BLaER1 treated with 17β-estradiol and CSF1 and Interleukin-3, amounts not matched to agents 10 nM and 100 nM (cell line): ENCODE results near the gene C3orf20.

Source experiments
- H3K27ac ChIP-seq, 11 experiments: shearing (Covaris generic); formaldehyde crosslinking; 2 replicates each; pipeline ENCODE4 v1.8.1; 2022
- H3K27me3 ChIP-seq, 11 experiments: shearing (Covaris generic); formaldehyde crosslinking; 2 replicates each; pipeline ENCODE4 v1.8.1; 2022
- H3K36me3 ChIP-seq, 11 experiments: shearing (Covaris generic); formaldehyde crosslinking; 2 replicates each; pipeline ENCODE4 v1.8.1; 2022
- H3K4me1 ChIP-seq, 10 experiments: shearing (Covaris generic); formaldehyde crosslinking; 2 replicates each; pipeline ENCODE4 v1.8.1; 2022
- H3K4me2 ChIP-seq, 11 experiments: shearing (Covaris generic); formaldehyde crosslinking; 2 replicates each; pipeline ENCODE4 v1.8.1; 2022
- H3K4me3 ChIP-seq, 10 experiments: shearing (Covaris generic); formaldehyde crosslinking; 2 replicates each; pipeline ENCODE4 v1.8.1; 2022
- H3K9ac ChIP-seq, 11 experiments: shearing (Covaris generic); formaldehyde crosslinking; 2 replicates each; pipeline ENCODE4 v1.8.1; 2022
- H3K9me3 ChIP-seq, 11 experiments: shearing (Covaris generic); formaldehyde crosslinking; replicated peaks in 1 of 11; 2 replicates each; pipeline ENCODE4 v1.8.1; 2022
- H4K20me1 ChIP-seq, 11 experiments: shearing (Covaris generic); formaldehyde crosslinking; 2 replicates each; pipeline ENCODE4 v1.8.1; 2022
- Cebpa-rat ChIP-seq, 11 experiments: shearing (Covaris generic); IDR thresholded peaks; 2 replicates each; pipeline ENCODE4 v1.8.1; 2022

The C3orf20 gene

DNA sequence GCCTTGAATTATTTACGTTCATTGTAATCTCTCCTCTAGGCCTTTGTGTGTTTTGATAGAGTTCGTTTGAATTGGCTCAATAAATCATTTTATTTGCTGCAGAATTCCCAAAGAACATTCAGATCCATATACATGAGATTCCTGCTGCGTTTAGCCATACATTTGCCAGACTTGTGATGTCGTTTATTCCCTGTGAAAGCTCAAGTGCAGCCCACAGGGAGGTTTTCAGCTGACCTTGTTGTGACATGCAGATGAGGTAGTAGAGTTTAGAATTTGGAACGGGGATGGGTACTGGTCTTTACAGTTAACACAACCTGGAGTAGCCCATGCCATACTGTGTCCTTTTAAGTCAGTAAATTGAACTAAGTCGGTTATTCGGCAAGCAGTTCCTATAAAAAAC lies at the start of gene C3orf20:
TSS of gene C3orf20 (plus strand) at position 301 of the 400 bp plus-strand sequence. CDS start 7,573 bp downstream, outside the sequence.
- H3K4me3 ChIP-seq, result no peak within 1 kb of the TSS
- H3K4me1 ChIP-seq, result peaks cover 0 to 17% (median 2%) of the 10 kb centered on the region in 10 experiments; a peak in 10 of 20 replicates
- H4K20me1 ChIP-seq, result peaks cover 0 to 28% (median 0%) of the 10 kb centered on the region in 11 experiments; a peak in 9 of 22 replicates
- no peak for TF ChIP-seq Cebpa-rat (IDR thresholded peaks at IDR 0.05)
- no peak within 1 kb of the TSS for H3K4me2 ChIP-seq
- H3K27ac ChIP-seq, result no peak within 1 kb of the TSS
- no peaks in the 10 kb centered on the region for H3K27me3 ChIP-seq
- peaks cover 26 to 46% (median 41%) of the 10 kb centered on the region in 11 experiments for H3K36me3 ChIP-seq
- H3K9me3 ChIP-seq, result peaks cover 2 to 8% (median 5%) of the 10 kb centered on the region in 11 experiments
- H3K9ac ChIP-seq, result no peak within 1 kb of the TSS

GRCh38 chr3:14625443-14625842 lies 49.5 kb upstream of the C3orf20 start:
- Histone ChIP-seq H3K27me3 (no peaks in the 10 kb centered on the region), H3K4me2 (no peak overlapping the region), H3K4me1 (peaks cover 0 to 5% (median 2%) of the 10 kb centered on the region in 10 experiments; a peak in 1 of 20 replicates), H3K4me3 (no peak overlapping the region), H3K9ac (no peak overlapping the region), H3K9me3 (peaks cover 0 to 13% (median 8%) of the 10 kb centered on the region in 11 experiments; a peak in 13 of 22 replicates), H4K20me1 (no peaks in the 10 kb centered on the region), H3K36me3 (no peaks in the 10 kb centered on the region), H3K27ac (no peak overlapping the region)
- no peak for TF ChIP-seq Cebpa-rat (IDR thresholded peaks at IDR 0.05)

DNA sequence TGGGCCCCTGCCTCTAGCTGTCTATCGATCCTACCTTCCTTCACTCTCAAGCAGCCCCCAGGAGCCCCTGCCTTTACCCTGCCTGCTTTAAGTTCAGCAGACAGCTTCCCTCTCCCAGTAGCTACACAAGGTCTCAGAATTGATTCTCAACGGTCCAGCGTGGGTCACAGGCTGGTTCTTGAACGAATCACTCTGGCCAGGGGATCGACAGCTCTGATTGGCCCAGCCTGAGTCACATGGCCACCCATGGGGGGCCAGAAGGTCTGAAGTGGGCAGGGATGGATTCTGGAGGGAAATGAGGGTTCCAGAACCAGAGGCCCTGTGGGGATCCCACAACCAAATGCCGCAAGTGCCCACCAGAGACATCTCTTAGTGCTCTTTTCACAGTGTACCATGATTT lies 47.1 kb upstream of the C3orf20 start:
- Histone ChIP-seq H3K4me2 (no peak overlapping the region), H3K4me3 (no peak overlapping the region), H3K4me1 (peaks cover 0 to 5% (median 2%) of the 10 kb centered on the region in 10 experiments; a peak in 1 of 20 replicates), H3K36me3 (no peaks in the 10 kb centered on the region), H3K27me3 (no peaks in the 10 kb centered on the region), H4K20me1 (no peaks in the 10 kb centered on the region), H3K27ac (no peak overlapping the region), H3K9ac (no peak overlapping the region), H3K9me3 (peaks cover 0 to 13% (median 8%) of the 10 kb centered on the region in 11 experiments; a peak in 13 of 22 replicates)
- no peak for TF ChIP-seq Cebpa-rat (IDR thresholded peaks at IDR 0.05)

DNA sequence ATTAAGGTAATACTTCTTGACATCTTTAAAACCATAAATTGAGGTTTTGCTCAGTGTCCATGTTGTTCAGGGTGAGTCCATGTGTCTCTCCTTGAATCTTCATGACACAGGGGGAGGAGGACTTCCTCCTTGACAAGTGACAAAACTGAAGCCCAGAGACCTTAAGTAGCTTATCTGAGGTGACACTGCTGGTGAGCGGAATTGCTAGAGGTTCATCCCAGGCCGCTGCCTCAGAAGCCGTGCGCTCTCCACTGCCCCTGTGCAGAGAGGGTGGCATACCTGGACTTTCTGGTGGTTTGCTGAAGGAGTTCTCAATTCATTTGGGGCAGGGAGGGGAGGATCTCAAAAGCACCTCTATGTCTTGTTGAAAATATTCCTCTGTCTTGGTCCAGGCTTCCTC lies 46.5 kb upstream of the C3orf20 start:
- TF ChIP-seq Cebpa-rat (IDR thresholded peaks at IDR 0.05), result no peak
- H3K27me3 ChIP-seq, result no peaks in the 10 kb centered on the region
- no peak overlapping the region for H3K9ac ChIP-seq
- H3K4me3 ChIP-seq, result no peak overlapping the region
- no peaks in the 10 kb centered on the region for H3K36me3 ChIP-seq
- no peak overlapping the region for H3K27ac ChIP-seq
- no peak overlapping the region for H3K4me2 ChIP-seq
- H4K20me1 ChIP-seq, result no peaks in the 10 kb centered on the region
- peaks cover 0 to 13% (median 8%) of the 10 kb centered on the region in 11 experiments; a peak in 13 of 22 replicates for H3K9me3 ChIP-seq
- peaks cover 0 to 5% (median 2%) of the 10 kb centered on the region in 10 experiments; a peak in 1 of 20 replicates for H3K4me1 ChIP-seq

- no peak overlapping the region for H3K27ac ChIP-seq
- H3K4me2 ChIP-seq, result no peak overlapping the region
- peaks cover 0 to 13% (median 8%) of the 10 kb centered on the region in 11 experiments; a peak in 13 of 22 replicates for H3K9me3 ChIP-seq
- no peaks in the 10 kb centered on the region for H3K27me3 ChIP-seq
- H4K20me1 ChIP-seq, result no peaks in the 10 kb centered on the region
- no peaks in the 10 kb centered on the region for H3K36me3 ChIP-seq
- TF ChIP-seq Cebpa-rat (IDR thresholded peaks at IDR 0.05), result no peak
- no peak overlapping the region for H3K9ac ChIP-seq
- H3K4me1 ChIP-seq, result 0 out of 20 replicates have a peak, but pooled peaks cover 0 to 4% (median 0%) of the 10 kb centered on the region in 10 experiments
- no peak overlapping the region for H3K4me3 ChIP-seq
Observed at GRCh38 chr3:14630404-14631100, 44.4 kb upstream of the C3orf20 start.

DNA sequence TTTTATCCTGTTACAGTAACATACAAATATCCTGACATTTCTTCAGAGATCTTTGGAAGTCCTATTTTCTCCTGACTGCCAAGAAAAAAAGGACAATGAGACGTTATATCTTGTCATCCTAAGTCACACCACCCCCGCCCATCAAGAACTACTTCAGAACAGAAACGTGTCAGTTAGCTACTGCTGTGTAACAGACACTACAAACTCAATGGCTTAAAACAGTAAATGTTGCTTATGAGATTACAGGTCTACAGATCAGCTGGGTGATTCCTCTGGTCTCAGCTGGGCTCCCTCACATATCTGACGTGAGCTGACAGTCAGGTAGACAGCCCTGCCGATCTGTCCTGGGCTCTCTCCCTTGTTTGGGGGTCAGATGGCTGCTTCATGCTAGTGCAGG lies 43.8 kb upstream of the C3orf20 start:
- H3K9me3 ChIP-seq, result peaks cover 0 to 15% (median 8%) of the 10 kb centered on the region in 11 experiments; a peak in 13 of 22 replicates
- no peaks in the 10 kb centered on the region for H3K36me3 ChIP-seq
- 0 out of 20 replicates have a peak, but pooled peaks cover 0 to 4% (median 0%) of the 10 kb centered on the region in 10 experiments for H3K4me1 ChIP-seq
- TF ChIP-seq Cebpa-rat (IDR thresholded peaks at IDR 0.05), result no peak
- no peak overlapping the region for H3K27ac ChIP-seq
- H3K4me3 ChIP-seq, result no peak overlapping the region
- H3K27me3 ChIP-seq, result no peaks in the 10 kb centered on the region
- H3K9ac ChIP-seq, result no peak overlapping the region
- H4K20me1 ChIP-seq, result no peaks in the 10 kb centered on the region
- no peak overlapping the region for H3K4me2 ChIP-seq

DNA sequence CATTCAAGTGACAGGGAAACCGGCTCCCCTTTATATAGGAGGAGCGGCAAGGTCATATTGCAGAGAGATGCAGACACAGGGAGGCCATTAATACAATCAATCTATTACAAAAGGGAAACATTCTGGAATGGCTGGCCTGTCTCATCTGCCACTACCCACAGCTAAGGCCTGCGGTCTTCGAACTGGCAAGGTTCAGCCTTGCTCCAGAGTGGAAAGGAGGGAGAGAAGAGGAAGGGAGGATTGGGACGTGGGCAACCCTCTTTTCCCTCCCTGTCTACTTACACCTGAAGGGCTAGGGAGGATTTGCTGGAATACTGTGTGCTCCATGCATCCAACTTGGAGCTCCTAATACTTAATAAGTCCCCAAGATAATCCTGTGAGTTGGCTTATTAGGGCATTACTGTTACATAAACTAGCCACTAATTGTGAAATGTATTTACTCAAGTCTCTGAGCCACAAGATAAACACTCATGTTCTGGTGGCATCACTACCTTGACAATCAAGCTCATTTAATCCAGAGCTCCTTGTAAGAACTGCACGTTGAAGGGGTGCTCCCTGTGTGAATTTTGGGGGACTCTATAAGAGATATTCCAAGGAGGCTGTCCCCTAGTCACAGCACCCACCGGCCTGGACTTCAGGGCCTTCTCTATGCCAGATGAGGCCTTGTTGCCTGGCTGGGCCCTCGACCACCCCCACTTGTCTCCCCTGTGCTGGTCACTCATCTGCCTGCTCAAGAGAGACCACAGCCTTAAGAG lies 43.1 kb upstream of the C3orf20 start:
- H3K4me1 ChIP-seq, result 0 out of 20 replicates have a peak, but pooled peaks cover 0 to 2% (median 0%) of the 10 kb centered on the region in 10 experiments
- no peaks in the 10 kb centered on the region for H3K27me3 ChIP-seq
- TF ChIP-seq Cebpa-rat (IDR thresholded peaks at IDR 0.05), result no peak
- no peaks in the 10 kb centered on the region for H4K20me1 ChIP-seq
- H3K4me2 ChIP-seq, result no peak overlapping the region
- no peak overlapping the region for H3K4me3 ChIP-seq
- no peaks in the 10 kb centered on the region for H3K36me3 ChIP-seq
- no peak overlapping the region for H3K9ac ChIP-seq
- H3K9me3 ChIP-seq, result peaks cover 0 to 19% (median 8%) of the 10 kb centered on the region in 11 experiments; a peak in 13 of 22 replicates
- no peak overlapping the region for H3K27ac ChIP-seq

GRCh38 chr3:14632442-14632930 lies 42.5 kb upstream of the C3orf20 start:
- Histone ChIP-seq H3K9me3 (peaks cover 0 to 19% (median 8%) of the 10 kb centered on the region in 11 experiments; a peak in 13 of 22 replicates), H3K4me1 (no peaks in the 10 kb centered on the region), H4K20me1 (no peaks in the 10 kb centered on the region), H3K27ac (no peak overlapping the region), H3K27me3 (no peaks in the 10 kb centered on the region), H3K4me3 (no peak overlapping the region), H3K4me2 (no peak overlapping the region), H3K36me3 (no peaks in the 10 kb centered on the region), H3K9ac (no peak overlapping the region)
- TF ChIP-seq Cebpa-rat (IDR thresholded peaks at IDR 0.05), result no peak

GRCh38 chr3:14633417-14633816 lies 41.5 kb upstream of the C3orf20 start:
- H3K36me3 ChIP-seq, result no peaks in the 10 kb centered on the region
- H3K27ac ChIP-seq, result no peak overlapping the region
- no peaks in the 10 kb centered on the region for H4K20me1 ChIP-seq
- no peak overlapping the region for H3K9ac ChIP-seq
- H3K9me3 ChIP-seq, result peaks cover 0 to 13% (median 4%) of the 10 kb centered on the region in 11 experiments; a peak in 12 of 22 replicates
- no peaks in the 10 kb centered on the region for H3K4me1 ChIP-seq
- H3K4me3 ChIP-seq, result no peak overlapping the region
- no peak overlapping the region for H3K4me2 ChIP-seq
- TF ChIP-seq Cebpa-rat (IDR thresholded peaks at IDR 0.05), result no peak
- no peaks in the 10 kb centered on the region for H3K27me3 ChIP-seq
